ENCODE data around the gene SYNGR3.

DNA sequence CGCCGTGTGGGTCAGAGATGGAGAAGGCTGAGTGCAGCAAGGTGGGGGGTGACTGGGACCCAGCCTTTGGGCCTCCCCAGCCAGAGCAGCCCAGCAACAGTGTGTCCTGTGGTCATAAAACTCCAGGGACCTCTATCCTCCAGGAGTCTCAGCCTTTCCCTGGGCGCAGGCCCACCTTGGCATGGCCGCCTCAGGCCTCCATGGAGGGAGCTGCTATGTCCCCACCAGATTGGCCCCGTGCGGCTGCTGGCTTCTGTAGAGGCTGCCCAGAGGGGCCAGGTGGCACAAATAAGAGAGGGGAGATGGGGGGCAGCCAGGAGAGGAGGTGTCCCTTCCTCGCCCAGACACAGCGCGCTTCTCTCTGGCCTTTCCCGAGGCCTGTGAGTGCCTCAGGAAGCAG, 2.6 kb upstream of the SYNGR3 start:
- TF ChIP-seq CTCF (IDR thresholded peaks at IDR 0.05) (no peak), POLR2A (IDR thresholded peaks at IDR 0.05) (no peak)
